HG03457 (cell line): ENCODE results near the gene PLEKHA6.

ENCODE experiments used
- ATAC-seq: cut with Tn5 transposase; IDR thresholded peaks from one replicate; pipeline ENCODE4 v1.9.1; 2021; ENCODE audit warnings: moderate number of reproducible peaks; ENCODE audit not compliant: unreplicated experiment

PLEKHA6 gene, protein sequence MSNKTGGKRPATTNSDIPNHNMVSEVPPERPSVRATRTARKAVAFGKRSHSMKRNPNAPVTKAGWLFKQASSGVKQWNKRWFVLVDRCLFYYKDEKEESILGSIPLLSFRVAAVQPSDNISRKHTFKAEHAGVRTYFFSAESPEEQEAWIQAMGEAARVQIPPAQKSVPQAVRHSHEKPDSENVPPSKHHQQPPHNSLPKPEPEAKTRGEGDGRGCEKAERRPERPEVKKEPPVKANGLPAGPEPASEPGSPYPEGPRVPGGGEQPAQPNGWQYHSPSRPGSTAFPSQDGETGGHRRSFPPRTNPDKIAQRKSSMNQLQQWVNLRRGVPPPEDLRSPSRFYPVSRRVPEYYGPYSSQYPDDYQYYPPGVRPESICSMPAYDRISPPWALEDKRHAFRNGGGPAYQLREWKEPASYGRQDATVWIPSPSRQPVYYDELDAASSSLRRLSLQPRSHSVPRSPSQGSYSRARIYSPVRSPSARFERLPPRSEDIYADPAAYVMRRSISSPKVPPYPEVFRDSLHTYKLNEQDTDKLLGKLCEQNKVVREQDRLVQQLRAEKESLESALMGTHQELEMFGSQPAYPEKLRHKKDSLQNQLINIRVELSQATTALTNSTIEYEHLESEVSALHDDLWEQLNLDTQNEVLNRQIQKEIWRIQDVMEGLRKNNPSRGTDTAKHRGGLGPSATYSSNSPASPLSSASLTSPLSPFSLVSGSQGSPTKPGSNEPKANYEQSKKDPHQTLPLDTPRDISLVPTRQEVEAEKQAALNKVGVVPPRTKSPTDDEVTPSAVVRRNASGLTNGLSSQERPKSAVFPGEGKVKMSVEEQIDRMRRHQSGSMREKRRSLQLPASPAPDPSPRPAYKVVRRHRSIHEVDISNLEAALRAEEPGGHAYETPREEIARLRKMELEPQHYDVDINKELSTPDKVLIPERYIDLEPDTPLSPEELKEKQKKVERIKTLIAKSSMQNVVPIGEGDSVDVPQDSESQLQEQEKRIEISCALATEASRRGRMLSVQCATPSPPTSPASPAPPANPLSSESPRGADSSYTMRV

DNA sequence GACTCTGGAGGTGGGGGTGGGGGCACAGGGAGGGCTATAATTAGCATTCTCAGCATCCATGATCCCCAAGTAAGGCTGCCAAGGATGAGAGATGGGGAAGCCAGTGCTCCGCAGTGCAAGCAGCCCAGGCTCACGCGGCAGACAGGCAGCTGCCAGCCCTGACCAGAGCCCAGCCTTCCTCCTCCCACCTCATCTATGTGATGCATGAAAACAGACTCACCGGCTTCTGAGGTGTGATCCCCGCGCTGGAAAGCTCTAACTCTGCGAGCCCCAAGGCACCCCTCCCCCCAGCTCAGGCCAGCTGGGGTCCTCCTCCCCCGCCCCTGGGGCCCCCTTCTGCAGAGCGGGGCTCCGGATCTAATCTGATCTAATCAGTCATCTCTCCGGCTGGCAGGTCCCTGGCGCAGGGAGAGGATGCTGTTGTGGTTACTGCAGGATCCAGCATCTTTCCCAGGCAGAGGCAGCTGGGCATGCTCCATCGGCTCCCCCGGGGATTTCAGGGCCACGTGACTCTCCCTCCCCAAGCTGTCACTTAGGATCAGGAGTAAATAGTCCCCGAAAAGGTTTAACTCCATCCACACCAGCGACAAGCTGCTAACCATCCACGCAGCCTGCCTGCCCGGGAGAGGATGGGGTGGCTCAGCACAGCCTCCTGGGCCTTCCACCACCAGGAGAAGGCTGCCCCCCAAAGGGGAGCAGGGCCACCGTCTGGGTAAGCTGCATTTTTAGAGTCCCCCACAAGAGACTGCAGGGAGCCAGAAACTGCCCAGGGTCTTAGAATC lies at the start of gene PLEKHA6:
Gene PLEKHA6, minus strand, starts transcription at position 456 of the 782 bp plus-strand sequence. CDS start 86,202 bp downstream, outside the sequence.
- no peak for ATAC-seq

- ATAC-seq, result no peak
Observed at GRCh38 chr1:204409123-204409522, 49.4 kb upstream of the PLEKHA6 start.

DNA sequence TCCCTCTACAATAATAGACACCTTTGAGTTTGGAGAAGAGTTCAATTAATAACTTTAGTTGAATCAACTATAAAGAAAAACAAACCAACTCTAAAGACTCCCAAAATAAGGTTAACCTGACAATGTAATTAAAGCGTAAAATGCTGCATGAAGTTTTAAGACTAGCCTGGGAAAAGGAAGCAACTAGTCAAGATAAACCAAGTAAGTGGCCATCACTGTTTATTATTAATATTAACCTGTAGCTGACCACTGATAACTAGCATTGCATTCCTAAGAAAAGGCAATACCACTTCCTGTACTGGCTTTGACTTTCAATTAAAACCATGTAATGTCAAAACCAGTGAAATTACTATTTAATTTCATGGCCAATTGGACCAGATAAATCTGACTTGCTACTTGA lies 48.9 kb upstream of the PLEKHA6 start:
- no peak for ATAC-seq

DNA sequence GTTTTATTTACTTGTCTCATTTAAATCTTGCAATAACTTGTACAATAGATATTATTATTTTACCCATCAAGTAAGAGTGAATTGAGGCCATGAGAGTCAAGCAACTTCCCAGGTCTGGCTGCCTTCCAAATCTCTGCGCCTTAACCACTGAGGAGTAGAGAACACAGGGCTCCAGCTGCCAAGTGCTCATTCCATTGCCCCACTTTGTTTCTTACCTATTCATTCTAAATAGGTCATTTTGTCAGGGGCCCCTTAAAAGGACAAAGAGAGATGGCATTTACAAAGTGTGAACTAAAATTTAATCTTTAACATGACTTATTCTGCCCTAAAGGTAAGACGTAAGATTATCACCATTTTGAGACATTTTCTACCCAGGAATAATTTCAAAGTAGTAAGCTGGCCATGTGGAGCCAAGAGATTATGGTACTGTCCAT lies 48.4 kb upstream of the PLEKHA6 start:
- ATAC-seq, result no peak

GRCh38 chr1:204407295-204407971 lies 47.7 kb upstream of the PLEKHA6 start:
- ATAC-seq, result no peak

GRCh38 chr1:204406621-204407020 lies 46.9 kb upstream of the PLEKHA6 start:
- ATAC-seq, result no peak

DNA sequence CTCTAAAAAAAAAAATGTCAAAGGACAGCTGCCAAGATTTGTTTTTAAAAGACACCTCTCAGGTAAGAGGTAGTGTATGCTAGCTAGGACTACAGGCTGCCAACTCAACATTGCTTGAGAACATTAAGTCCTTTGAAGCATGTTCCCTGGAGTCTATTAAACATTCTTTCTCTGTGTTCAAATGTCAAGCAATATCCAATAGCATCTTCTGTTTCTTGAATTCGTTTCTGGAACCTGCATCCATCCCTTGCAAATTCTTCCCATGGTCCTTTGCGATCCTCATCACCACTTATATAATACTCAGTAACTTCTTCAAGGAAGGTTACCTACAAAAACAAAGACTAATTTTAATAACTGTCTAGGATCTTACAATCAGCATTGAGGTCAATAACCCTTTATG lies 46.3 kb upstream of the PLEKHA6 start:
- ATAC-seq, result no peak

GRCh38 chr1:204404629-204405028 lies 44.9 kb upstream of the PLEKHA6 start:
- ATAC-seq, result no peak

DNA sequence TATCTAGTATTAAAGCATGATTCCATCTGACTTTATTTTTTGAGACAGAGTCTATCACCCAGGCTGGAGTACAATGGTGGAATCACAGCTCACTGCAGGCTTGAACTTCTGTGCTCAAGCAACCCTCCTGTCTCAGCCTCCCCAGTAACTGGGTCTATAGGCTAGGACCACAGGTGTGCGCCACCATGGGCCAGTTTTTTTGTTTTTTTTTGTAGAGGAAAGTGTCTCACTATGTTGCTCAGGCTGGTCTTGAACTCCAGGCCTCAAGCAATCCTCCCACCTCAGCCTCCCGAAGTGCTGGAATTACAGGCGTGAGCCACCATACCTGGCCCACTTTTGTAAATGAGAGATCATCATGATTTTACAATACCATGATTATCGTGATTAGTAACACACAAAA lies 42.7 kb upstream of the PLEKHA6 start:
- ATAC-seq, result no peak

DNA sequence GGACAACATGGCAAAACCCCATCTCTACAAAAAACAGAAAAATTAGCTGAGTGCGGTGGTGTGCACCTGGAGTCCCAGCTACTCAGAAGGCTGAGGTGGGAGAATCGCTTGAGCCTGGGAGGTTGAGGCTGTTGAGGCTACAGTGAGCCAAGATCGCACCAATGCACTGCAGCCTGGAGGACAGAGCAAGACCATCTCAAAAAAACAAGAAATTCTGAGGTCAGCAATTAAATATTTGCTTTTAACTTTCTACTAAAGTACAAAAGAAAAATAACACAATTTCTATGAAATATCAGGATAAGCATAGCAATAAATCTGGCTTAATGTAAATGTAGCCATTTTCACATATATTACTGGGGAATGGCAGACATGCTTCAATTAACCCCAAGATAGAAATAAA lies 42.0 kb upstream of the PLEKHA6 start:
- ATAC-seq, result no peak

GRCh38 chr1:204400882-204401510 lies 41.3 kb upstream of the PLEKHA6 start:
- ATAC-seq, result no peak

DNA sequence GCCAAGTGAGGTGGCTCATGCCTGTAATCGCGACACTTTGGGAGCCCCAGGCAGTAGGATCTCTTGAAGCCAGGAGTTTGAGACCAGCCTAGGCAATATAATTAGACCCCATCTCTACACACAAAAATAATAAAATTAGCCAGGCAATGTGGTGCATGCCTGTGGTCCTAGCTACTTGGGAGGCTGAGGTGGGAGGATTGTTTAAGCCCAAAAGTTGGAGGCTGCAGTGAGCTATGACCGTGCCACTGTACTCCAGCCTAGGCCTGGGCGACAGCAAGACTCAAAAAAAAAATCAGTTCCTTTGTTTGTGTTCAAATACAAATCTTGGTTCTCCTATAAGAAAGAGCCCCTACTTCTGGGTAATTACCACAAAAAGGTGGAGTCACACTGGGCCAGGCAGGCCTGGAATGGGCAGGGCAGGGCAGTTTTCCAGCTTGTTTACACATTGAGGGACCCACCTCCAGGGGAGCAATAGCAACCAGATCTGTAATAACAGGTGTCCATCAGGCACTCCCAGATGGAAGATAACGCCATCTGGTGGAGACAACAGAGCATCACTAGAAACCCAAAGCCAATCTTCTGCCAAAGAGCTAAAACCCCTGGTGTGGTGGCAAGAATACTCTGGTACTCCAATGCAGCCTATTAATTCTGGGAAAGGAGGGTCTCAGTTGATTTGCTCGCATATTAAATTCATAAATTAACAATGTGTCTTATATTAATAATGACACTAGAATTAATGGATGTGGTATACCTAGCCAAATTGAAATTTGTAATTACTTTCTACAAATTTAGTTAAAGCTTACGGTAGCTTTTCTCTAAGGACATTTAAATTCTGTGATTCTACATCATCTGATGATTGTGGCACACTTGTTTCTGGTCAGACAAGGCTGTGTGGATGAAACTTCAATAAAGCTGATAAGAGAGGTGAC lies 38.7 kb upstream of the PLEKHA6 start:
- no peak for ATAC-seq

GRCh38 chr1:204396015-204396583 lies 36.4 kb upstream of the PLEKHA6 start:
- ATAC-seq, result no peak

DNA sequence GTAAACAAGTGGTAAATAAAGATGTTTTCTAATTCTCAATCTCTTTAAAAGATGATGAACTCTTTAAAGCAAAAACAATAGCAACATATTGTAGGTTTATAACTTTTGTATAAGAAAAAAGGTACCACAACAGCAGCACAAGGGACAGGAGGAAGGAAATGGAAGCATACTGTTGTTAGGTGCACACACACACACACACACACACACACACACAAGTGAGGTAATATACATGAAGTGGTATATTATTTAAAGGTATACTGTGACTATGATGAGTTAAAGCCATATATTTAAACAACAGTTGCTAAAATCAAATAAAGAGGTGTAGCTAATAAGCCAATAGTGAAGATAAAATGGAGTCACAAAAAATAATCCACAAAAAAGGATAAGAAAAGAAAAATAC lies 31.9 kb upstream of the PLEKHA6 start:
- ATAC-seq, result no peak

DNA sequence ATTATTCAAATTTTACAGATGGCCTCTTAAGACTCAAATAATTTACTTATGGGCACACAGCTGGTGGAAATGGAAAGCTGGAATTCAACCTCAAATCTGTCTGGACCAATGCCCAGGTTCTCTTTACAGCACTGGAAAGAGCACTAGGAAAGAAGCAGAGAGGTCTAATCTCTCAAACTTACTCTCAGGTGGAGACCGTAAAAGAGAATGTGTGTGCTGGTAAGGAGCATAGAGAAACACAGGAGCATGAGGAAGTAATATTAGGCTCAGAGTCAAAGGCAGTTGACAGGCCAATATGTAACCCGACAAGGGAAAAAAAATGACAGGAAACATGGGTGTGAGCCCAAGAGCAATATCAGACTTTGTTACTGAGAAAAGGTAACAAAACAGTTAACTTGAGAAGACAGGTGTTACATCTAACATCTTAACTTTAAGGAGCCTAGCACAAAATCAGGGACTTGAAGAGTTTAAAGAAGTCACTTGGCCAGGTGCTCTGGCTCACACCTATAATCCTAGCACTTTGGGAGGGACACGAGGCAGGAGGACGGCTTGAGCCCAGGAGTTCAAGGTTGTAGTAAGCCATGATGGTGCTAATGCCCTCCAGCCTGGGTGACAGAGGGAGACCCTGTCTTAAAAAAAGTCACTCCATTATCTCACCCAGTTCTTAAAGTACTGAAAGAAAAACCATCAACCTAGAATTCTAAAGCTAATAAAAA lies 31.2 kb upstream of the PLEKHA6 start:
- no peak for ATAC-seq

- ATAC-seq, result no peak
Observed at GRCh38 chr1:204385727-204386126, 26.0 kb upstream of the PLEKHA6 start.

DNA sequence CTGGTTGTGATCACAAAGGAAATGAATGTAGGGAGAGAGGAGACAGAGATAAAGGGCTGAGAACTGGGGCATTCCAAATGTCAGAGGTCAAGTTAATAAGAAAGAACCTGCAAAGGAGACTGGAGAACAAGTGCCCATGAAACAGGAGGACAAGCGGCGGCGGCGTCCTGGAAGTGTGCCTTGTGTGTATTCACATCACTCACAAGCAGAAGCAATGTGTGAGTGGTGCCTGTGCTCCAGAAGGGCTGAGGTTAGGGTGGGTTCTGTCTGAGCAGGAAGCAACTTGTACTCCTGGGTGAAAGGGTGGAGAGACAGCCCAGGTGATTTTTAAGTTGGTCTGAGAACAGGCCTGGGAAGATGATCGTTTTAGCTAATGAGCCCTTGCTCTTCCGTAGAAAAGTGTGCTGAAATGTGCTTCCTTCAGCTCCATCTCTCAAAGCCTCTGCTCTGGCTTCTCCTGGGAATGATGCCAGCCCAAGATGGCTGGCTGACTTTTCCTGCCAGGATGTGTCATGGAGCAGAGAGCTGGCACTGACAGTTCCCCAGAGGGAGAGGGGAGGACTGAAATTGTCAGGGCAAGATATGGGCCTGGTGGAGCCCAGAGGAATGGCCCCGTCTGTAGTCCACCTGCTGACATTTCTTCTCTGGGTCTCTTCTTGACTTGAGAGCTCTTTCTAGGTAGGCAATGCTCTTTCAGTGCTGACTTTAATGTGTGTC lies 25.1 kb upstream of the PLEKHA6 start:
- ATAC-seq, result no peak
